HG03108 (cell line): ENCODE data around the gene RSPH6A.
A peak's percentile ranks its signal among the peaks of the same experiment; 100 is the strongest.
"Not testable (repeated sequence)": the region's sequence is repeated elsewhere in the genome, so short reads cannot be mapped to it uniquely, and the experiment has no call there.

Experiments used
- ATAC-seq: cut with Tn5 transposase; IDR thresholded peaks from one replicate; pipeline ENCODE4 v1.9.1; 2021; ENCODE audit warnings: moderate library complexity; ENCODE audit not compliant: unreplicated experiment

Gene RSPH6A

DNA sequence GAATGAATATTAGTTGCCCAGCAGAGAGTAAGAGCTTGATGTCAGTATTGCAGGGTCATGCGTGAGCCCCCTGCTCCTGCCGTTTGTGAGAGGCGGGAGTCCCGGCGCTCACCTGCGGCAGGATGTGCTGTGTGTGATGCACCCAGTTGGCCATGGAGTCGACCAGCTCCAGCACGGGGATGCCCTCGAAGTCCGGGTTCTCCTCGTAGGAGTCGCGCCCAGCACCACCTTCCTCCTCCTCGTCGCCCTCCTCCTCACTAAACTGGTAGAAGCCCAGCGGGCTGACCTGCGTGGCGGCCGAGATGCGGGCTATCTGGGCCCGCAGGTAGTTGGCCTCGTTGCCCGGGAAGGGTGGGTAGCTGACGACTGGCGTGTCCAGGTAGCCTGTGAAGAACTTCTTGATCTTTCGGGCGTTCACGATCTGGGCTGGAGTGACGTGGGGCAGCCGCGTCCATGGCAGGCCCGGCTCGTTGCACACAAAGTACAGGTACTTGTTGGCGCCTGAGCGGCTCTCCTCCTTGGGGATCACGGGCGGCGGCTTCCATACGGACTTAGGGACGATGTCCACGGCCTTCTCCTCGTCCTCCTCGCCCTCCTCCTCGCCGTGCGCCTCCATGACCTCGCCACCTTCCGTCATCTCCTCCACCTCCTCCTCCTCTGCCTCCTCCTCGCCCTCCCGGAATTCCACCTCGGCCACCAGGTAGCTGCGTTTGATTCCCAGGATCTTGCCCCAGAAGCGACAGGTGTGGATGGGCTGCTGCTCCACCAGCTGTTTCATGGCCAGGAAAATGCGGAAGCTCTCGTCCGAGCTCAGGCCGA, 10.8 kb downstream of the RSPH6A start:
- ATAC-seq: no peak

DNA sequence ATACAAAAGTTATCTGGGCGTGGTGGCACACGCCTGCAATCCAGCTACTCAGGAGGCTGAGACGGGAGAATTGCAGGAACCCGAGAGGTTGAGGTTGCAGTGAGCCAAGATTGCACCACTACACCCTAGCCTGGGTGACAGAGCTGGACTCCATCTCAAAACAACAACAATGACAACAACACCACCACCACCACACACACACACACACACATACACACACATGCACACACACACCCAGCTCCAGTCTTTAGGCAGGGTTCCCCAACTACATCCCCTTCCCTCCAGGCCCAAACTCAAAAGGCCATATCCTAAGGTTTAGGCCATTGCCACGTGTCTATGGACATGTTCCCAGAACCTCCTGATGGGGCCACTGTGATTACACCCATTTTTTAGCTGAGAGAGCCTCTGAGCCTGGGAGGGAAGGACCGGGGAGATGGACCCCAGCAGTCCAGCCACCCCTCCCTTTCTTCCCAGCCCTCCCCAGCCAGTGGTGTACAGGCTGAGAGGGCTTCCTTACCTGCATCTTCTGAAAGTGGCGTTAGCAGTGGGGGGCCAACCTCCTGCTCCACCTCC, 13.4 kb downstream of the RSPH6A start:
- no peak for ATAC-seq

DNA sequence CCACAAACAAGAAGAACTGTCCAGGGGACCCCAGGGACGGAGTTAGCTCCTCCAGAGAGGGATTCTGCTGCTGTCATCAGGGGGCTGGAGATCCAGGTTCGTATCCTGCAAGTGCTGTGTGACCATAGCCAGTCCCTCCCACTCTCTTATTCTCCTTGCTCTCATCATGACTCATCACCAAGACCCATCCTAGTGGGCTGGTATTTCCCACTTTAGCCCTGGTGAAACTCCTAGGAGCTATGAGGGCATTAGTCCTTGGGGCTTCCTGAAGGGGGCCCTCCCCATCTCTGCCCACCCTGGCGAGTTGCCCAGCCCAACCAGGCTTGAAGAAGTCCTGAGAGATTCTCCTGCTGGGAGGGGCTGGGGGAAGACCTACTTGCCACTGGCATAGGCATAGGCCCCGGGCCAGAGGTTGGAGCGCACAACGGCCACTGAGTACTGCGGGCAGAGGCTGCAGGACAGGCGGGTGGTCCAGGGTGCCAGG, 15.0 kb downstream of the RSPH6A start:
- no peak for ATAC-seq

DNA sequence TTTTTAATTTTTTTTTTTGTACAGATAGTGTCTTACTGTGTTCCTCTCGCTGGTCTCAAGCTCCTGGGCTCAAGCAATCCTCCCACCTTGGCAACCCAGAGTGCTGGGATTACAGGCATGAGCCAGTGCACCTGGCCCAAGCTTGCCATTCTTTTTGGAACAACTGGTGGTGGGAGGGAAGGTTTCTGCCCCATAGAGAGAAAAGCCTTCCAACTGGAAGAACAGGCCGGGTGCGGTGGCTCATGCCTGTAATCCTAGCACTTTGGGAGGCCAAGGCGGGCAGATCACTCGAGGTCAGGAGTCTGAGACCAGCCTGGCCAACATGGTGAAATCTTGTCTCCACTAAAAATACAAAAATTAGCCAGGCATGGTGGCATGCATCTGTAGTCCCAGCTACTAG, 15.6 kb downstream of the RSPH6A start:
- ATAC-seq: not testable (repeated sequence)

DNA sequence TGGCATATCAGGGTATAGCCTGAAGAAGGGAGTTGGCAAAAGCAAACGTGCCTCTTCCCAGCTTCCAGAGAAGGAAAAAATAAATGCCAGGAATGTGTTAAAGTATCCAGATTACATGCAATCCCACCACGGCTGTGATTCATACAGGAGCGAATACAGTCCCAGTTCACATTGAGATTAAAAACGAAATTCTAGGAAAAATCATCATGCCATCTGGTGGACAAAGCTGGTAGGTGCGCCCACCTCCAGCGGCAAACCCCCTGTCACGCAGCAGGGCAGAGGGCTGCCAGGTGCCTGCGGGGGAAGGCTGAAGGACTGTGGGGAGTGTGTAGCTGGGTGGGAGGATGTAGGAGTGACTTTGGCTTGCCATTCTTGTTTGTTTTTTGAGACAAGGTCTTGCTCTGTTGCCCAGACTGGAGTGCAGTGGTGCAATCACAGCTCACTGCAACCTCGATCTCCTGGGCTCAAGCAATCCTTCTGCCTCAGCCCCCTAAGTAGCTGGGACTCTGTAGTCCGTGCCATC, 16.1 kb downstream of the RSPH6A start:
- no peak for ATAC-seq

DNA sequence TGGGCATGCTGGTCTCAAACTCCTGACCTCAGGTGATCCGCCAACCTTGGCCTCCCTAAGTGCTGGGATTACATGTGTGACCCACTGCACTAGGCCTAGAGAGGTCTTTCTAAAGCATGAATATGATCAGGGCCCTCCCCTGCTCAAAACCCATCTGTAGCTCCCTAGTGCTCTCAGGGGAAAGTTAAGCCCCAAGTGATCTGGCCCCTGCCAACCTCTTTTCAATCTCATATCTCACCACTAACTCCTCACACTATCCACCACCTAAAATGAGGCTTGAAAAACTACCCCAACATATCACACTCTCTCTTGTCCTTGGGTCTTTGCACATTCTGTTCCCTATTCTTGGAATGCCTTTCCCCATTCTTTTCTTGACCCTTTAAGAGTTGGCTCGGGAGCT, 20.5 kb downstream of the RSPH6A start:
- no peak for ATAC-seq

DNA sequence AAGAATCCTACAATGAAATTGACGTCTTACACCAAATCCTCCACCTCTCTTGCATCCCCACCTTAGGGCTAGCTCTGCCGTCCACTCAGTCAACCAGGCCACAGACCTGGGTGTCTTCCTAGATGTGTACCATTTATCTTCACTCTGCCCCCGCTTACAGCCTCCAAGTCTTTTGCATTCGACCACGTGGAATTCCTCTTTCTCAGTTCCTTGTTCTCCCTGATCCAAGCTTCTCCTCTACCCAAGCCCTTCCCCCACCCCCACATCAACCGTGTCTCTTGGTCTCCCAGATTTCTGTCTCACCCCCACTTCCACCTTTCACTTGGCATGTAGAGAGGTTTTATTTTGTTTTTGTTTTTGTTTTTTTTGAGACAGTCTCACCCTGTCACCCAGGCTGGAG, 21.2 kb downstream of the RSPH6A start:
- ATAC-seq: no peak

DNA sequence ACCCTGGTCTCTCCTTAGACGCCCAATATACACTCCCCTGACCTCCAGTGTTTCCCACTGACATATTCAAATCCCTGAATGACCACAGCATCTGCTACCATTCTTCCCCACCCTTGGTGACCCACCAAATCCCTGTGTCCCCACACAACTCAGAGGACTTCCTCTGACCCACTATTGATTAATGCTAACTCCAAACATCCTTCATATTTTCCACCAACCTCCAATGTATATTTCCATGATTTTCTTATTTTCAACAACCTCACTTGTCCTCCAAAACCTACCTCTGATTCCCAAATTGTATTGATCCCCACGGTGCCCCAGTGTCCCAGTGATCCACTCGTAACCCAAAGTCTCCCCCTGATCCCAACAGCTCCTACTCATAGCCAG, 21.9 kb downstream of the RSPH6A start:
- no peak for ATAC-seq

DNA sequence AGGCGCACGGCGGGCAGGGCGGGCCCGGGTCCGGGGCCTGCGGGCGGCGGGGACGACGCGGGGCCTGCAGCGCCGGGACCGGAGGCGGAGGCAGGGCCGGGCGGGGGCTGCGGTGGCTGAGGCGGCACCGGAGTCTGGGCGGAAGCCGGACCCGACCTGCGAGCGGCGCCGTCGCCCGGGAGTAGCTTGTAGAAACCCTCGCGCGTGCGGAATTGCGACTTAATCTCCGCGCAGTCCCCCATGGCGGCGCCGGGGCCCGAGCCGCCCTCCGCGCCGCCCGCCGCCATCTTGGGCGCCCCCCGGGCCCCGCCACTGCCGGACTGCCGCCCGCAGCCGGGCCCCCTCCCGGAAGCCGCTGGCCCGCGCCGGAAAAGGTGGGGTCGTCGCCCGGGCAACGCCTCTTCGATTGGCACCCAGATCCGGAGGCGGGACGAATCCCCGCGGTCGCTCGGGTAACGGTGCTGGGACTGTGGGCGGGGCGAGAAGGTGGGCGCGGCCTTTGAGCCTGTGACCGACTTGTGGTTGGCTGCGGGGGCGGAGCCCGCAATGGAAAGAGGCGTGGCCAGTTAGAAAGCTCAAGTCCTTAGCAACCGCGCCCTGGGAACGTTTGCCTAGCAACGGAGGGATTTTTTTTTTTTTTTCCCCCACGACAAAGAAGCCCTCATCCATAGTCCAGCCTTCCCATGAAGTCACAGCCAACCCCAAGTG, 22.5 kb downstream of the RSPH6A start, which contains the start of gene DMWD:
DMWD (minus strand) TSS at position 376 of the 708 bp plus-strand sequence; CDS start at position 287, 89 bp downstream.
- peak; percentile 93 for ATAC-seq

DNA sequence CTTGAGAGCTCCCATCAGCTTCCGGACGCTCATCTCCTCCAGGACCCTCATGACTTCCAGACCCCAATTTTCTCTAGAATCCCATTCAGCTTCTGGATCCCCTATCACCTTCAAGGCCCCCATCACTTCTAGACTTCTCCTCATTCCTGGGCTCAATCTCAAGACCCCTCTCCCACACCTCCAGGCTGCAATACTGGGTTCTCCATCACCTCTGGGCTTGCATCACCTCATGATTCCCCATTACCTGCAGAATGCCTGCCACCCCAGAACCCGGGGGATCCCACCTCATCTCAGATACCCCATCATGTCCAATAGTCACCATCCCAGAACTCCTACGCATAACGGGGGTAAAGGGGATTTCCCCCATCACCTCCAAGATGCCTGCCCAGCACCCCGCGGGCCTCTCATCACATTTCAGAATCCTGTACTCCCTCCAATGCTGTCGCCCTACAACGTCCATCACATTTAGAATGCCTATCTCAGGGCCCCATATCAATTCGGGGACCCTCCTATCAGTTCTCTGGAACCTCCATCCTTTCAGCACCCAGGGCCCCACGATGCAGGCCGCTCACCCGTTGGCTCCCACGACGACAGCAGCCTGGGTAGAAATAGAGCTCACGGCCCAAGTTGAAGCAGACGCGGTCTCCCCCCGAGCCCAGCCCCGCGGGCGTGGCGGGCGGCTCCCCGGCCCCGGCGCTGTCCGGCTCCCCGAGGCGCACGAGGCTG, 23.2 kb downstream of the RSPH6A start:
- no peak for ATAC-seq

DNA sequence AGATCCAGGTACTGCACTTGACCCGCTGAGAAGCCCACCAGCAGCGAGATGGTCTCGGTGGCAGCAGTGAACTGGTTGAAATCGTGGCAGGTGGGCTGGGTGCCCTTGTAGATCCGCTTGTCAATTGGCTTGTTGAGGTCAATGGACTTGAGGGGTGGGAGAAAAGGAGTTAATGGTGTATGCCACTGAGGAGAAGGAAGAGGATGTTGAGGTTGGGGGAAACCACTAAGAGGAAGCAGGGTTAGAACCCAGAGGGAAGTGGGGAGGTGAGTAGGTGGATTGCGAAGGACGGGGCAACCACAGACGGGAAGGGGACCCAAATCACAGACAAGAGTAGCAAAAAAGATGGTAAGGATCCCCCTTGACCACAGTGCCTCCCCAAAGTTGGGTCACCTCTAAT, 24.2 kb downstream of the RSPH6A start:
- ATAC-seq: no peak

DNA sequence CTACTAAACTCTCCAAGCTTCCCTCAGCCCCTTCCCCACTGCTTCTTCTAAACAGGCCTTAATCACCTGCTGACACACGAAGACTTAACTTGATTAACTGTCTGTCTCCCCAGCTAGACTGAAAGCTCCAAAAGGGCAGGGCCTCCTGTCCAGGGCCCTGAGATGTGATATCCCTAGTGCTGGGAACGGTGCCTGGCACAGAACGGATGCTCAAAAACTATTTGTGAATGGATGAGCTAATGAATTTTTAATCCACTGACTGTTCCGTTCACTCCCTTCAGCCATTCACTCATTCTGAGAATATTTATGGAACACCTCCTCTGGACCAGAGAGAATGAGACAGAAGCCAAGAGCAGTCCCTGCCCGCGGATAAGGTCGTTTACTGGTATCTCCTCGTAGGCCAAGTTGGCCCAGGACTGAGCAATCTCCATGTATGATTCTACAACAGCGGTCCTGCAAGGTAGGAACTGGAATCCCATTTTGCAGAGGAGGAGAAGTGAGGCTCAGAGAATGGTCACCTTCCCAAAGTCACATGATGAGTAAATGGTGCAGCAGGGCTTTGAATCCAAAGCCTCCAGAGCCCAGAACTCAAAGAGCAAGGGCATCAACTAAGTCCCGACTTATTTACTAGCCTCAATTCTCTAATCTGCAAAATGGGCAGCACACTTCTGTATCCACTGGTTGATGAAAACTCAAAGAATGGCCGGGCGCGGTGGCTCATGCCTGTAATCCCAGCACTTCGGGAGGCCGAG, 25.9 kb downstream of the RSPH6A start:
- ATAC-seq: no peak

DNA sequence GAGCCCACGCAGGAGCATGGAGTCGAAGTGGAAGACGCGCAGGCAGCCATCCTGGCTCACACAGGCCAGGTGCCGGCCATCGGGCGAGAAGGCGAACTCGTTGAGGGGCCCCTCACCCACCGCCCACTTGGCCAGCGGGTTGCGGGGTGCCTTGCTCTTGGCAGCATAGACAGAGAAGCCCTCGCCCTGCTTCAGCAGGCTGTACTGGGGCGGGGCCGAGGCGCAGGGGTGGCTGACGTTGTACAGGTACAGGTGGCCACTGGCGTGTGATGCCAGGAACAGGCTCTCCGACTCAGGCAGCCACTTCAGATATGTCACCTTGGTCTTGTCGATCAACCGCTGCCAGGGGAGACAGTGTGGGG, 28.6 kb downstream of the RSPH6A start:
- ATAC-seq: no peak

DNA sequence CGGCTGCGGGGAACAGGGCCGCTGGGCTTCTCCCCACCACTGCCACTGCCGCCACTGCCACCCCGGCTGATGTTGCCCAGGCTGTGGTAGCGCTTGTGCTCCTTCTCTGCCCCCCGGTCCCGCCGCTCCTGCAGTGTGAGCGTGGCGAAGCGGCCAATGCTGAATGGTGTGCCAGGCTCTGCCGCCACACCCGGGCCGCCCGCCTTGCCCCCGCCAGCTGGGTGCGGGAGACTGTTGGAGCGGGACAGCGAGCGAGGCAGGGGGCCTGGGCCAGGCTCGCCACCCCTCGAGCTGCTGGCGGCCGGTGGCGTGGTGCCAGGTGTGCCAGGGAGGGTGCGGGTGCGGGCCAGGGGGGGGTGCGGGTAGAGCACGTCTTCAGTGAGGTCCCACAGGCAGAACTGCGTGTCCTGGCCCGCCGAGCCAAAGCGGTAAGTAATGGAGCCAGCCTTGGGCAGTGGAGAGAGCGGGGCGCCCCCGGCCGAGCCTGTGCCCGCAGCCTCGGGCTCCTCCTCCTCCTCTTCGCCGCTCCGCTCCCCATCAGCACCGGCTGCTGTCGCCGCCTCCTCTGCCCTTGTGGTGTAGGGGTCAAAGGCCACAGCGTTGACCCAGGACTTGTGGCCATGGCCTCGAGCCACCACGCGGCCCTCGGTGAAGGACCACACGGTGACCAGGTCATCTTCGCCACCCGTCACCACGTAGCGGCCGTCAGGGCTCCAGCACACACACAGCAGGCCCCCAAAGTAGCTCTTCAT, 29.2 kb downstream of the RSPH6A start:
- no peak for ATAC-seq

DNA sequence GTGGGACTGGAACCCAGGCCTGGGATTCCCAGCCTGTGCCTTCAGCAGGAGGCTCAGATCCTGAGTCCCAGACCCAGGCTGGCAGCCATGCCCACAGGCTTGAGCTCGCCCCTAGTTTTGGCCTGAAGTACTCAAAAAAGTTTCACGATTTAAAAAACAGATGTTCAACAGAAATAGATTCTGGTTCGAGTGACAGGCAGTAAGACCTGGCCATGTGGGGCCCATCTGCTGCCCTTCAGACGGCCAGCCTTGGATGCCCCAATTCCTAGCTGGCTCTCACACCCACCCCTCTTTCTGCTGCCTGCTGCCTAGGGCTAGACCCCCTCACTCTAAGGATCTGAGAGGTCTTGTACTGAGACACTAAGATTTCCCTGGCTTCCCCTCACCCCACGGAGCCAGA, 30.0 kb downstream of the RSPH6A start:
- no peak for ATAC-seq

DNA sequence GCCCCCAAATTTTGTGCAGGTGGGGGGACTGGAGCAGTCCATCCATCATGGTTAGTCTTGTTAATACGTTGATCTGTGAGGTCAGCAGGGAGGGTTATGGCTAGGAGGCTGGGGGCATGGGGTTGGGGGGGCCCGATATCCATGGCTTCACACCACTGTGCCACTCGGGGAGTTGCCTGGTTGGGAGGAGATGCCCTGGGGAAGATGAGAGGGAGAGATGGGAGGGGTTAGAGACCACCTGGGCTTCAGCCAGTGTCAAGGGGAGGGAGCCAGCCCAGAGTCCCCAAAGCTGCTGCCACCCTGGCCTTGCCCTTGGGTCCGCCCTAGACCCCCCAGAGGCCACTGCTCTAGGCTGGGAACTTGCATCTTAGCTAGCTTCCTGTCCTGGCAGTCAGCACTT, 31.0 kb downstream of the RSPH6A start:
- ATAC-seq: no peak

DNA sequence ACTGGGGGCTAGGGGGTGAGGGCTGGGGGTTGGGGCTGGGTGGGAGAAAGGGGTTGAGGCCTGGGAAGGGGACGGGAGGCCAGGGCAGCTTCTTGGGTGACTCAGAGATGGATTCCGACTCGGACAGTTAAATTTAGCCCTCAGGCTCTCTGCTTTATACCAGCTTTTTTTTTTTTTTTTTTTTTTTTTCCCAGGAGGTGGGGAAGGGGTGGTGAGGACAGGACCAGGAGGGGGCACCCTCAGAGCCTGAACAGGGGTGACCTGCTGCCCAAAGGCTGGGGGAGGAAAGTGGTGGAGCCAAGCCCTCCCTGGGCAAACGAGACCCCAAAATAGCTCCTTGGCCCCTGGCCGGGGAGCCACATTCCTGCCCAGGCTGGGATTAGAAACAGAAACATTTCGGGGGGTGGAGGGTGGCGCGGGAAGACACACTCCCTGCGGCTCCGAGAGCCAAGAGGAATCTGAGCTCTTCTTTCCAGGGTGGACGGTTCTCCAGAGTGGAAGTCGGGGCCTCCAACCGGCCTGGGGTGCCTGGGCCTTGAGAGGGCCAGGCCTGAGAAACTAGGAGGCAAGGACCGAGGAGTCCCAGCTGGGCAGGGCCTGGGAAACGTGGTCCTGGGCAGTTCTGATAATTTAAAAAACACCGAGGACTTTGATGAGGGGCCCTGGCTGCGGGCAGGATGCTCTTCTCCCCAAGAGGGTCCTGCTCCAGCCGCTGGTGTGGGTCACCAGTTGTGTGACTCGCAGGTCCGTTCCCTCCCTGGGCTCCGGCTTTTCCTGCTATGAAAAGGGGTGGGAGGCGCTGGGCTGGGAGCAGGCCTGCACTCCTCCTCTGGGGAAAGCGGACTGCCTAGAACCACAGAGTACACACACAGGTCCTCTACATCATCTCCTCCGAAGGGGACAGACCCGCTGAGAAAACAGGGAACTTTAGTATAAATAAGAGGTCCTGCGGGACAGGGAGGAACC, 32.0 kb downstream of the RSPH6A start:
- ATAC-seq: no peak

DNA sequence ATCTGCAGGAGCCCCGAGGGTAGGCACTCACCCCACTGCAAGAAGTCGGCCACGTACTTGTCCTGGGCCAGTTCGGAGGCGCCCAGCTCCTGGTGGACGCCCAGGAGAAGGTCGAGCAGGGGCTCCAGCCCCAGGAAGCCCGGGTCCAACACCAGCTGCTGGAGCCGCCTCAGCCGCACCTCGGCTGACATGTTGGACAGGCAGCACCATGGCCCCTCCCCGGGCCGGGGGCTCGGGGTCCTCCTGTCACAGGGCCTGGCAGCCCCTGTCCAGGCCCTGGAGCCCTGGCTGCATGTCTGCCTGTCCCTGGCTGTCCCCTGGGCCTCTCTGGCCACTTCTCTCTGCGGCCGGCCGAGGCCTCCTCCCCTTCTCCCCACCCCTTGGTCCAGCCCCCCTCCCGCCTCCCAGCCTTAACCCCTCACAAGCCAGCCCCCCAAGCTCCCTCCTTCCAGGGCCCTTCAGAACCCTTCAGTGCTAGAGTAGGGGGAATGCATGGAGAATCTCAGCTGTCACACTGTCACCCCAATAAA, 32.9 kb downstream of the RSPH6A start, which contains the start of gene DMPK:
DMPK (minus strand) TSS at position 329 of the 530 bp plus-strand sequence; CDS start at position 191, 138 bp downstream.
- ATAC-seq: no peak
